Measurements from ENCODE around the gene OGA. TPM values are rescaled to one million over a fixed set of nuclear protein-coding genes. Genes with fewer than 3 reads are reported as not detected.

OGA gene
- total RNA-seq, 2 donors from 2014 or later = 131 to 241 TPM

DNA sequence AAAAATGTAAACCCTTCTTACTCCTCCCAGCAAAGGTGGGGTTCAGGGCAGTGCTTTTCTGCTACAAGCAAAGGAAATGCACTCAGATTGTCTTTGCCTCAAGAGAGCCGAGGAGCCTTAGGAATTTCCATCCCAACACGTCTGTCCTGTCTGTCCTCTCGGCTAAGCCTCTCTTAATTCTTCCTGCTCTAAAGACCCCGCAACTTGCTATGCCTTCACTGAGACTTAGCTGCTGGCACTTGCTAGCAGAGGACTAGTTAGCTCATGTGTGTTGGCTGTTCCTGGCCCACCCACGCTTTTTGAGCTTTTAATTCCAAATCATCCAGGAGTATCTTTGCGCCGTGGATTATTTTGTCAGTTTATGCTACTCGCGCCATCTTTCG is 34.5 kb downstream of the OGA start:
- Histone ChIP-seq H3K4me3 (peak overlapping the region; percentile 84), H3K4me1 (ENCODE audit: control insufficient read depth in 1 of 2, low read depth in 2 of 2) (peaks cover 11 to 43% of the 10 kb centered on the region in 2 donors), H3K36me3 (peaks cover 28% of the 10 kb centered on the region), H3K9me3 (no peaks in the 10 kb centered on the region), H3K27me3 (replicated peaks; ENCODE audit: insufficient read depth) (no peaks in the 10 kb centered on the region), H3K27ac (peak overlapping the region; percentile 15 to 38)
- ATAC-seq (ENCODE audit: insufficient number of reproducible peaks, low FRiP score, low read depth) (no peak), DNase-seq (ENCODE audit: low spot score) (no peak)
- TF ChIP-seq, protein P1, sequence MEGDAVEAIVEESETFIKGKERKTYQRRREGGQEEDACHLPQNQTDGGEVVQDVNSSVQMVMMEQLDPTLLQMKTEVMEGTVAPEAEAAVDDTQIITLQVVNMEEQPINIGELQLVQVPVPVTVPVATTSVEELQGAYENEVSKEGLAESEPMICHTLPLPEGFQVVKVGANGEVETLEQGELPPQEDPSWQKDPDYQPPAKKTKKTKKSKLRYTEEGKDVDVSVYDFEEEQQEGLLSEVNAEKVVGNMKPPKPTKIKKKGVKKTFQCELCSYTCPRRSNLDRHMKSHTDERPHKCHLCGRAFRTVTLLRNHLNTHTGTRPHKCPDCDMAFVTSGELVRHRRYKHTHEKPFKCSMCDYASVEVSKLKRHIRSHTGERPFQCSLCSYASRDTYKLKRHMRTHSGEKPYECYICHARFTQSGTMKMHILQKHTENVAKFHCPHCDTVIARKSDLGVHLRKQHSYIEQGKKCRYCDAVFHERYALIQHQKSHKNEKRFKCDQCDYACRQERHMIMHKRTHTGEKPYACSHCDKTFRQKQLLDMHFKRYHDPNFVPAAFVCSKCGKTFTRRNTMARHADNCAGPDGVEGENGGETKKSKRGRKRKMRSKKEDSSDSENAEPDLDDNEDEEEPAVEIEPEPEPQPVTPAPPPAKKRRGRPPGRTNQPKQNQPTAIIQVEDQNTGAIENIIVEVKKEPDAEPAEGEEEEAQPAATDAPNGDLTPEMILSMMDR (IDR thresholded peaks at IDR 0.05) = no peak

DNA sequence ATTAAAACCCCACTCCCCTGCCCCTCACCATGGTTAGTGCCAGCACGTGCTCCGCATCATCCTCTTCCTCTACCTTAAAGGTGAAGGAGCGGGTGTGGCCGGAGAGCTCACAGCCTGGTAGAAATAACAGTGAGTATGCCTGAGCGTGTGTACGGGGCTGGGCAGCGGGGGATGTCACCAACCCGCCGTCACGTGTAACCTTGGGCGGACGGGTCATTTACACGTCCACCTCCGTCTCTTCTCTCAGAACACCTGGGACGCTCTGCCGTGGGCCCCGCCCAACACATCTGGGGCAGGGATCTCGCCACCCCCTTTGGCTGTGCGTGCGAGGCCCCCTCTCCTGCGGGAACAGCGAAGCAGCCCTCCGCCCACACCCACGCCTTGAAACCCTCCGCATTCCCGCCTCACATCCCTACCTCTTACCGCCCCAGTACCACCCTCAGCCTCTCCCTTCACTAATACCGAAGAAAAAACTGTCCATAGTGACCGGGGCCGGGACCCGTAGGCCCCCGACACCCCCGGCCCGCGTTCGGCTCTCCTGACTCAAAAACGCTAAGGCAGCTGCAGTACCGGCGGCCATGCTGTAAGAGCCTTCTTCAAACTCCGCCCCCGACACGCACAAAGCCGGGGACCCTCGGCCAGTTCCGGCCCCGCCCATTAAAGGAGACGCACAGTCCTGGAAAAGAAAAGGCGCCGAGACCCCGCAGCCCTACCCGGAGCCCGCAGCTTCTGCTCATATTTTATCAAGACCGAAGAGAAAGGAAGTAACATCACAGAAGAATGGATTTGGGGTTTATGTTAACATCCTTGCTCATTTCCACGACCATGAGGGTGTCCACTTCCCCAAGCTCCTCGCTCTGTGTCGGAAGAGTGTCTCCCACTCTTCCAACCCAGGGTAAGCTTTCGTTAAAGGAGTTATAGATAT is 35.2 kb downstream of the OGA start, which contains the start of gene NPM3:
Gene NPM3, minus strand, starts transcription at position 636 of the 925 bp plus-strand sequence. Its CDS starts 56 bp downstream, at position 580.
- peaks cover 11 to 46% of the 10 kb centered on the region in 2 donors for H3K4me1 ChIP-seq (ENCODE audit: control insufficient read depth in 1 of 2, low read depth in 2 of 2)
- no peak for ATAC-seq (ENCODE audit: insufficient number of reproducible peaks, low FRiP score, low read depth)
- H3K27ac ChIP-seq = peak within 1 kb of the TSS; percentile 15 to 38
- H3K27me3 ChIP-seq (replicated peaks; ENCODE audit: insufficient read depth) = no peaks in the 10 kb centered on the region
- H3K4me3 ChIP-seq = peak within 1 kb of the TSS; percentile 84
- peak; percentile 57 for DNase-seq (ENCODE audit: low spot score)
- peaks cover 22% of the 10 kb centered on the region for H3K36me3 ChIP-seq
- H3K9me3 ChIP-seq = no peaks in the 10 kb centered on the region
- TF ChIP-seq, protein P1 (IDR thresholded peaks at IDR 0.05) = no peak

DNA sequence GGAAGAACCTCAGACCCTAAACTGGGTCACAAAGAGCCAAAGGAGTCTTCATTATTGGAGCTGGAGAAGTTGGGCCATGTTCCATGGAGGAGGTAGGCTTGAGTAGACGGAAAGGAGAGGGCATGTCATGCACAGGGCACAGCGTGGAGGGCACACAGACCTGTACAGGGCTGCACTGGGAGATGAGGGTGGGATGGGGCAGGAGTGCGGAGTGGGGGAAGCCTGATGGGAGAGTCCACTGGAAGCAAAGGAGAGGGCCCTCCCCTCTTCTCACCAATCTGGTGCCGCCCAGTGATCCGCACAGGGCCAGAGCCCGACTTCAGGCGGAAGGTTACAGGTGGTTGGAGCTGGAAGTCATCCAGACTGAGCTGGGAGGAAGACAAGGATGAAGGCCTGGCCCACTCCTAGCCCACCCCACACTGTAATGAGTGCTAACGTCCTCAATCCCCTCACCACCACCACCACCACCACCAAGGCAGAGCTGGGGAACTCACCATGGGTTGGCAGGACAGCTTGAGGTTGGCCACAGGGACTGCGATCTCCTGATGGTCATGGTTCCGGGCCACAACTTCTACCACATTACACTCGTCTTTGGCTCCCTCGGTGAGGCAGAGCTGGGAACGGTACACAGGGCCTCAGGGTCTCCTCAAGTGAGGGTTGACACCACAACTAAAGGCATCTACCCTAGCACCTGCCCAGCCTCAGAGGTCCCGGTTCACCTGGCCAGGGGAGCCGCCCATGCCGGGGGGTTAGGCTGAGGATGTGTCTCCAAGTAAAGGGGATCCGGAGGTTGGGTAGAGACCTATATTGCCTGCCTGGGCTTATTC is 36.0 kb downstream of the OGA start:
- H3K4me1 ChIP-seq (ENCODE audit: control insufficient read depth in 1 of 2, low read depth in 2 of 2) = peaks cover 11 to 46% of the 10 kb centered on the region in 2 donors
- H3K4me3 ChIP-seq = peak overlapping the region; percentile 84
- H3K36me3 ChIP-seq = peaks cover 17% of the 10 kb centered on the region
- H3K27me3 ChIP-seq (replicated peaks; ENCODE audit: insufficient read depth) = no peaks in the 10 kb centered on the region
- no peaks in the 10 kb centered on the region for H3K9me3 ChIP-seq
- no peak overlapping the region for H3K27ac ChIP-seq
- TF ChIP-seq, protein P1 (IDR thresholded peaks at IDR 0.05) = no peak
- DNase-seq (ENCODE audit: low spot score) = no peak
- no peak for ATAC-seq (ENCODE audit: insufficient number of reproducible peaks, low FRiP score, low read depth)

DNA sequence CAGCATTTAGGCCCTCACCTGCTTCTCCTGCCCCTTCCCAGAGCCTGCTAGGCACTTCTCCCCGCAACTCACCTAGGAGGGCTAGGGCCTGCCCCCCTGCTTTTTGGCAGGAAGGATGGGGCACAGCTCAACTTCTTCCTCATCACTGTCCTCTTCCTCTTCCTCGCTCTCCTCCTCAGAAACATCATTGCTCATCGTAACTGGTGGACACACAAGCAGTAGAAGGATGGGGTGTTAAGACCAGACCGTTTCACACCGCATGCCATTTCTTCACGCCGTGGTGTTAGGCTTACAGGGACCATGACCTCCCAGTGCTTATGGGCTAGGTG is 36.6 kb downstream of the OGA start:
- no peak for ATAC-seq (ENCODE audit: insufficient number of reproducible peaks, low FRiP score, low read depth)
- Histone ChIP-seq H3K9me3 (no peaks in the 10 kb centered on the region), H3K36me3 (peaks cover 13% of the 10 kb centered on the region), H3K27ac (no peak overlapping the region), H3K4me3 (no peak overlapping the region), H3K4me1 (ENCODE audit: control insufficient read depth in 1 of 2, low read depth in 2 of 2) (peaks cover 11 to 46% of the 10 kb centered on the region in 2 donors), H3K27me3 (replicated peaks; ENCODE audit: insufficient read depth) (no peaks in the 10 kb centered on the region)
- TF ChIP-seq, protein P1 (IDR thresholded peaks at IDR 0.05) = no peak
- DNase-seq (ENCODE audit: low spot score) = no peak
